Inflammatory macrophage (primary cell): Measurements from ENCODE around the gene SPTAN1.
"Not testable (repeated sequence)": the region's sequence is repeated elsewhere in the genome, so short reads cannot be mapped to it uniquely, and the experiment has no call there.

Source experiments
- DNase-seq, 2 donors: peaks; one replicate each; pipeline ENCODE4 v3.0.0-alpha.2; 2020 to 2022

The SPTAN1 gene

DNA sequence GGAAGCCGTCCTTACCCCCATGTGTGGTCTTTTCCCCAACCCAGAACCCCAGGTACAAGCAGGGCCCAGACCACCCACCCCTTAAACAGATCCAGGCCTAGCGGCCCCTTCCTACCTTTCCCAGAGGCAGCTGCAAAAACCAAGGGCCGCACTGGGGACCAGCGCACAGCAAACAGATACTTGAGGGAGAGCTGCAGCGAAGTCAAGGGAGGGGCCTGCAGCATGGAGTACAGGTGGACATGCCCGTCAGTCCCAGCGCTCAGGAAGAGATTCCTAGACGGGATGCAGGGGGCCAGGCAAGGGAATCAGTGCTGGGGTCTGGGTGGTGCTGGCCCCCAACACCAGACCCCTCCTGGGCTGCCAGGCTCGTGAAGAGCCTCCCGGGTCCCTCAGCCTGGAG lies 81.7 kb downstream of the SPTAN1 start:
- DNase-seq = no peak

DNA sequence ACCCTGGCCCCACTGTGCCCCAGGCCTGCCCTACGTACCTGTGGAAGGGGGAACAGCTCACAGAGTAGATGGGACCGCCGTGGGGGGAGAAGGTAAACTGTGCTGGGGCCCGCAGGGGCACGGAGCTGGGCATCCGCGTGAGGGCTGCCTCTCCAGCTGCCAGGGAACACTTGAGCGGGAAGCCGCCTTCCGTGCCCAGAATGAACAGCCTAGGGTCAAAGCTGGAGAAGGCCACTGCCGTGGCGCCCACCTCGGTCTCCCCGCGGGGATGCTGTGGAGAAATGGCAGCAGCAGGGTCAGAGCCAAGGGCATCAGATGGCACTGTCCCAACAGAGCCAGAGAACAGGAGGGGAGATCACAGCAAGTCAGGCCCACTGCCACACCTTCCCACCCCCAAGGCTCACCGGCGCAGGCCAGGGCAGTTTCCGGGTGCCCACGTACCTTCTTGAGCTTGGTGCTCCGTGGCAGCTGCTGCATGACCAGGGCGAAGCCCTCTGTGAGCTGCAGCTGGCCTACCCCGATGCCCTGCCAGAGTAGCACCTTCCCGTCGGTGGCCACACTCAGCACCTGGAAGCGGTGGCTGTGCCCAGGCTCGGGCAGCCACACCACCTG lies 82.4 kb downstream of the SPTAN1 start:
- no peak for DNase-seq

DNA sequence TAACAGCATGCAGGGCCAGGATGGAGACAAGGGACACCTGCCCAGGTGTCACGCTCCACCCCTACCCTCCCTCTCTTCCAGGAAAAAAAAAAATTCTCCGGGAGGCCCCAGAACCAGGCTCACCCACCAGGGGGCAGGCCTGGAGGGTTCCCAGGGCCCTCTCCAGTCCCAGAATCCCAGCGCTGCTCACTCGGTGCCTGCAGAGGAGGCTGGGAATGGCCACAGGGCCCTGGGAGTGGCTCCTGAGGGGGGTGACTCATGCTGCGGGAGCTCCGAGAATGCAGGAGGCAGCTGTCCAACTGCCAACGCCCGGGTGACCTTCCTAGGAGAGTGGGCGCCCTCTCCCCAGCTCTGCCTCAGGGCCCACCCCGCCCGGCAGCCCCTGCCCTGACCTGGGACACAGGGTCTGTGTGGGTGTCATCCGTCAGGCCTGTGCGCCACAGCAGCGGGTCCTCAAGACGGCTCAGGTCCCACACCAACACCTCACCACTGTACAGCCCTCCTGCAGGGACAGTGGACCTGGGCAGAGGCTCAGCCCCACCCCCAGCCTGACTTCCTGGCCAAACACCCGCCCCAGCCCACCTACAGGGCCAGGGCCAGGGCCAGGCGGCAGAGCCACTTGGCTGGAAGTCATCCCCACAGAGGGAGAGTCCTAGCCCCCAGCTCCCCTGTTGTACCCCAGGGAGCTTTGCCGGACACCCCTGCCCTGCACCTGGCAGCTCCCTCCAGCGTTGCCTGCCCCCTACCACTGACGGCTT lies 83.1 kb downstream of the SPTAN1 start:
- DNase-seq = peak in 1 of 2 donors; percentile 6

DNA sequence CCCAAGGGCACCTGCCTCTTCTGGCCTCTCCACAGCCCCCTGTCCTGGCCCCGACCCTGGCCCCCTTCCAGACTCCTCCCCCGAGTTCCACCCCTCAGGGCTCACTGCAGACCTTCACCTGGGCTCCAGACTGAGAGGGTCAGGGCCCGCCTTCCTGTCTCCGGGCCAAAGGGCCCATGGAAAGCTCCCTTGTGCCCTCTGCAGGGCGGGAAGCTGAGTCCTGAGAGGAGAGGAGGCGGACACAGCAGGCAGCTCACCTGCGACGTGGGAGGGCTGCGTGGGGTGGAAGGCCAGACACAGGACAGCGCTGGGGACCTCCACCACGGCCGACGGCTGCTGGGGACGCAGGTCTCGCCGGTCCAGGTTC lies 83.6 kb downstream of the SPTAN1 start:
- no peak for DNase-seq

DNA sequence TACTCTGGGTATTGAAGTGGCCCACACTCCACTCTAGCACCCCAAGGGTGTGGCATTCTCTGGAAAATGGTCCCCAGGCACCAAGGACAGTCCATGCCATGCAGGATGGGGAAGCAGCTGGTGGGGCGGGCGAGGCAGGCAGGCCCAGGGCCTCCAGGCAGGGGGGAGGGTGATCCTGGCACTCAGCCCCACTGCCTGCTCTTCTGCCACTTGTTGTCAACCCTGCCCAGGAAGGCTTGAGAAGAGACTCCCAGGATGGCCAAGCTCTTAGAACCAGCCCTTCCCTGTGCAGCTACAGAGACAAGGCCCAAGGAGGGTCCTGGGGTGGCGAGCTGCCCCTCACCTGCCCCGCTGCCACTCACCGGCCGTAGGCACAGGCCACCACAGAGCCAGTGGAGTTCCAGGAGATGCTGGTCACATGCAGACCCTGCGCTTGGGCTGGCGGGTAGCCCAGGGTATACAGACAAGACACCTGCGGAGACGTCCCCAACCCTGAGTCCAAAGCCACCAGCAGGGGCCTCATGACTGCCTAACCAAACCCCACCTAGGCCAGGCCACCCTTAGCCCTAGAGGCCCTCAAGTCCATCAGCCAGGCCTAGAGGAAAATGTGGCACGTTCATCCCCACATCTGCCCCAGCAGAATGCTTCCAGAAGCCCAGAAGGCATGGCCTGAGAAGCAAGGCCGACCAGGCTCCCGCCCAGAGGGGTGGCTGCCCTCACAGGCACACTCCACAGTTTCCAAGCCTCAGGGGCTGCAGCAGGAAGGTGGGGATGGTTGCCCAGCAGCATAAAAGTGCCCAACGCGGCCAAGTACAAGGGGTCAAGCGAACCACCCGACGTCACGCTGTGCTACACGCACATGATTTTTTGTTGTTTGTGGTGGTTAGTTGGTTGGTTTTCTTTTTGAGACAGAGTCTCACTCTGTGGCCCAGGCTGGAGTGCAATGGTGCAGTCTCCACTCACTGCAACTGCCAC lies 84.5 kb downstream of the SPTAN1 start:
- DNase-seq = no peak

DNA sequence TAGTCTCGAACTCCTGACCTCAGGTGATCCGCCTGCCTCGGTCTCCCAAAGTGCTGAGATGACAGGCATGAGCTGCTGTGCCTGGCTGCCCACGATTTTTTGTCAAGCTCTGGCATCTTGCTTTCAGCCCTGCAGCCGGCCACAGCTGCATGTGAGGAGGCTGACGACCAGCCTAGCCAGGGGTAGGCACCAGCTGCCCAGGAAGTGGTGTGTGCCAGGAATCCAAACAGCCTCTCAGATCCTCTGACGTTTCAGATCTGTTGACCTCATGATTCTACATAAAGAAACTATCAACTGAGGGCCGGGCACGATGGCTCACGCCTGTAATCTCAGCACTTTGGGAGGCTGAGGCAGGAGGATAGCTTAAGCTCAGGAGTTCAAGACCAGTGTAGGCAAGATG lies 85.3 kb downstream of the SPTAN1 start:
- no peak for DNase-seq

DNA sequence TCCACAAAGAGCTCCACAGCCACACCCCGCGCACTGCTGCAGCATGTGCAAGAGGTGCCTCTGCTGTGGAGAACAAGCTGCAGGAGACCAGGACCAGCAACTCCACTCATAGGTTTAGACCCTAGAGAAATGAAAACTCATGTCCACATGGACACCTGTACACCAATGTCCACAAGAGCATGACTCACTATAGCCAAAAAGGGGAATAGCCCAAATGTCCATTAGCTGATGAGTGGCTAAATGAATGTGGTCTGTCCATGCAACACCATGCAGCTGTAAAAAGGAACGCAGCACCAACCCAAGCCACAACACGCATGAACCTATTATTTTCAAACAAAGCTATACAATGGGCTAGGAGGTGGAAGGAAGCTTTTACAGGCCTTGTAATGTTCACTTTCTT lies 86.2 kb downstream of the SPTAN1 start:
- DNase-seq = peak in 1 of 2 donors; percentile 7

DNA sequence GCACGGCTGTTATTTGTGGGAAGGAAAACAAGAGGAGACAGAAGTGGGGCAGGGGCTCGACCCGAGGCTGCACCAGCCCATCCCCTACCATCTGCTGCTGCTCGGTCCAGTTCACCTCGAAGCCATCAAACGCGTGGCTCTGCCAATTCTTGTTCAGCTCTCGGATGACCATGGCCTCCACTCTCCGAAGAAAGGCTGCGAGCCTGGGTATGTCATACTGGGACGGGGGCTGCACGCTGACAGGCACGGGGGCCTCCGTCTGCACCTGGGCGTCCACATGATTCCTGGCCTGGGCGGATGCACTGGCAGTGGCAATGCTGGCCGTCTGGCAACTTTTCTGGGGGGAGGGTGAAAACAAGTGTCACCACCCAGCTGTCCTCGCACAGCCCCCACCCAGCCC lies 88.2 kb downstream of the SPTAN1 start:
- DNase-seq = no peak

DNA sequence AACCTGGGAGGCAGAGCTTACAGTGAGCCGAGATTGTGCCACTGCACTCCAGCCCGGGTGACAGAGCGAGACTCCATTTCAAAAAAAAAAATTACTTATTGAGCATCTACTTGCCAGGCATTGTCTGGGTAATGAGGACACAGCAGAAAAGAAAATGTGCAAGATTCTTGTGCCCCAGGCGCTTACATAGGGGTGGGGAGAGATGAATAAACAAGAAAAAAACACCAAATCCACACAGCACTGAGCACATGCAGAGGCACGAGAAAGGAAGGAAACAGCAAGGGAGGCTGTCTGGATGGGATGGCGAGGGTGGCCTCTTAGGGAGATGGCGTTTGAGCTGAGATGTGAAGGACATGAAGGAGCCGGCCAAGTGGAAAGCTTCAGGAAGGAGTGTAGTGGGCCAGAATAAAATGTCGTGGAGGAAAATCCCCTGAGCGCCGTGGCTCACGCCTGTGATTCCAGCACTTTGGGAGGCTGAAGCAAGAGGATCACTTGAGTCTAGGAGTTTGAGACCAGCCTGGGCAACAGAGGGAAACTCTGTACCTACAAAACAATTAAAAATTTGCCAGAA lies 90.4 kb downstream of the SPTAN1 start:
- DNase-seq = no peak

DNA sequence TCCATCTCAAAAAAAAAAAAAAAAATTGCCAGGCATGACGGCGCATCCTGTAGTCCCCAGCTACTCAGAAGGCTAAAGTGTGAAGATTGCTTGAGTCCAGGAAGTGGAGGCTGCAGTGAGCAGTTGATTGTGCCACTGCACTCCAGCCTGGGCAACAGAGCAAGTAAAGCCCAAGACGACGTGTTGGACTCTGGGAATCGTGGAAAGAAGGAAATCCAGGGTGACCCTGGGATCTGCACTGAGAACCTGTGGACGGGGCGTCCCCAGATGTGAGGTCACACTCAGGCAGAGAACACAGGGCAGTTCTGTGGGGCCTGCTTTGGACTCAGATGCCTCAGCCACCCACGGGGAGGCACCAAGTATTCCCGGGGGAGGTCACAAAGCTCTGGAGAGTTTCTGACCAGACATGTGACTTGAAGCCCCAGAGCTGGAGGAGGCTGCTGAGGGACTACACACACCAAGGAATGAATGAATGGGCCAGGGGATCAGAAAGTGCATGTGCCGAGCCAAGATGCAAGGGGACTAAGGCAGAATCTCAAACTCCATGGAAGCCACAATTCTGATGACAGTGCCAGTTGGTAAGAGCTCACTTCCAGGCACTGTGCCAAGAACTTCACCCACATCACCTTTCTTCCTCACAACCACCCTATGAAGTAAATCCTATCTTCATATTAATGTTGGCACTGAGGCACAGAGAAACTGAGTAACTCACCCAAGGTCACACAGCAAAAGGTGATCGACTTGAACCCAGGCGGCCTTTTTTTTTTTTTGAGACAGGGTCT lies 91.3 kb downstream of the SPTAN1 start:
- peak in 1 of 2 donors; percentile 38 for DNase-seq

DNA sequence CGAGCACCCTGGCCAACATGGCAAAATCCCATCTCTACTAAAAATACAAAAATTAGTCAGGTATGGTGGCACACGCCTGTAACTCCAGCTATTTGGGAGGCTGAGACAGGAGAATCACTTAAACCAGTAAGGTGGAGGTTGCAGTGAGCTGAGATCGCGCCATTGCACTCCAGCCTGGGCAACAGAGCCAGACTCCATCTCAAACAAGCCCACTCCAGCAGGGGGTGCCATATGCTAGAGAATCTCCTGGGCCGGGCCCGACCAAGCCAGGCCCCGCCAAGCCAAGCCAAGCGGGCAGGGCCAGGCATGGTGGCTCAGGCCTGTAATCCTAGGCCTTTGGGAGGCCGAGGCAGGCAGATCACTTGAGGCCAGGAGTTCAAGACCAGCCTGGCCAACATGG lies 95.8 kb downstream of the SPTAN1 start:
- peak; percentile 61 to 65 for DNase-seq

DNA sequence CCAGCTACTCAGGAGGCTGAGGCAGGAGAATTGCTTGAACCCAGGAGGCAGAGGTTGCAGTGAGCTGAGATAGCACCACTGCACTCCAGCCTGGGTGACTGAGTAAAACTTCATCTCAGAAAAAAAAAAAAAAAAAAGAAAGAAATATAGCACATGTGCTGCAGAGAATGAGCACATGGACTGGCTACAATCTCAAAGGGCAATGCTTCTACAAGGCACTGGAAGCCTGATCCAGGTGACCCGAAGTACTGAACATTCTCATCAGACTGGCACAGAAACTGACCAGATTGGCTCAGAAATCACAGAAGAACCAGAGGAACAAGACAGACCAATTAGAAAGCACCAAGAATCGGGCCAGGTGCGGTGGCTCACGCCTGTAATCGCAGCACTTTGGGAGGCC lies 99.4 kb downstream of the SPTAN1 start:
- DNase-seq = no peak

DNA sequence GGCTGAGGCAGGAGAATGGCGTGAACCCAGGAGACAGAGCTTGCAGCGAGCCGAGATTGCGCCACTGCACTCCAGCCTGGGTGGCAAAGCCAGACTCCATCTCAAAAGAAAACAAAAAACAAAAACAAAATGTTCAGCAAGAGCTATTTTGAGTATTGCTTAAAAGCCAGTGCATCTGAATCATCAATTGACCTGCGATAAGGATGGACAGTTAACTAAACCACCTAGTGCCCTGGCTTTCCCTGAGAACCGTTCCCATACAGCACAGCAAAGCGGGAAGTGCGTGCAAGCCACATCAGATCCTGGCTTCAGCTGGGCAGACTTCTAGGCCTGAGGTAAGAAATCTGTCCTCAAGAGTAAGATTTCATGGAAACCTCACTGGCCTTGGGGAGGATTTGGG lies 101.5 kb downstream of the SPTAN1 start:
- DNase-seq = no peak

DNA sequence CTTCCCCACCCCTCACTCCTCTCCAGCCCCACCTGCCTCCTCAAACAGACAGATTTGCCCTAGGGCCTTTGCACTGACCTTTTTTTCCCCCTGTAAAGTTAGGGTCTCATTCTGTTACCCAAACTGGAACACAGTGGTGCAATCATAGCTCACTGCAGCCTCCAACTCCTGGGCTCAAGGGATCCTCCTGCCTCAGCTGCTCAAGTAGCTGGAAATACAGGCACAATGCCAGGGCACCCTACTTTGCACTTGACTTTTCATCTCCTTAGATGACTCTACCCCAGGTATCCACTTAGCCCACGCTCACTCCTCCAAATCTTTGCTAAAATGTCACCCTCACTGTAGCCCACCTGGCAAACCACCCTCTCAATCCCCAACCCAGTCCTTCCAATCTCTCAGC lies 102.1 kb downstream of the SPTAN1 start:
- no peak for DNase-seq

DNA sequence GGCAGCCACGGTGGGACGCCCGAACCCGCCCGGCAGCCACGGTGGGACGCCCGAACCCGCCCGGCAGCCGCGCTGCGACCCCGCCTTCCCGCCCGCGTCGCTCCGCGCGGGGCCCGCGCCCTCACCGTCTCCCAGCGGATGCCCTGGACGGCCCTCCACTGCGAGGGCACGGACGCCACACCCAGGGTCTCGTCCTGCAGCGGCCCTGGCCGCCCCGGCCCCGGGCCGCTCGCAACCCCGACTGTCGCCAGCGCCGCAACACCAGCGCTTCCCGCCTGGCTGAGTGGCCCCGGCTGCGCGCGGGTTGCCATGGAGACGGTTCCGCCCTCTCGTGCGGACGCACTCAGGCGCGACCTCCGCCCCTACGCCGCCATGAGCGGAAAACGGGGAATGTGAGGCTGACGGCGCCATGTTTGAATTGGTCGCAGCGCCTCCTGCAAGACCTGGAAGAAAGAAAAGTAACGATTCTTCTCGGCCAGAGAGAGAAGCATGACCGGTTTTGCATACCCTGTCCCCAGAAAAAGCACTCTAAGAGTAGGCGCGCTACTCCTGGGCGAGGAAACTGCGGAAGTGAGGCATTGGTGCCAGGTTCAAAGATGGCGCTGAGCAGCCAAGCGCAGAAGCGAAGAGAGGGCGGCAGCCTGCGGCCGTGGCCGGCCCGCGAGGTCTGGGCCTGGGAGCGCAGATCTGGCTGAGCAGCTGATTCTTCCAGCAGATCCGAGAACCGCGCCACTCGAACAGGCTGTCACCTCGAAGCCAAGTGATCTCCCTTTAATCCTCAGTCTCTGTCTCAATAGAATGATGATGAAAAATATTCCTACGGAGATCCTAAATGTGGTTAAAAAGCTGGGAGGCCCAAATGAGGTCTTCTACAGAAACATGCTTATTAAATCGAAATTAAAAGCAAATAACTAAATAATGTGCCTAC lies 104.3 kb downstream of the SPTAN1 start, which contains the start of gene DYNC2I2:
Gene DYNC2I2 (minus strand): TSS at position 432 of the 928 bp plus-strand sequence. CDS start 121 bp downstream, at position 311.
- peak; percentile 94 to 97 for DNase-seq

DNA sequence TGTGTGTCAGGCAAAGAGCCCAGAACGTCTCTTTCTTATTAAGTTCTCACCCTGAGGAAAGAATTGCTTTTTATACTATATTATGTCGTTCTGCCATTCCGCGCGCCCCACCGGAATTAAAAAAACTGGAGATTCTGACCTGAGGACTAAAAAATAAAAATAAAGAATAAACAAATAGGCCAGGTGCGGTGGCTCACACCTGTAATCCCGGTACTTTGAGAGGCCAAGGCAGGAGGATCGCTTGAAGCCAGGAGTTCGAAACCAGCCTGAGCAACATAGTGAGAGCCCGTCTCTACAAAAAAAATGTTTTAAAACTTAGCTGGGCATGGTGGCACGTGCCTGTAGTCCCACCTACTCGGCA lies 104.9 kb downstream of the SPTAN1 start:
- no peak for DNase-seq

DNA sequence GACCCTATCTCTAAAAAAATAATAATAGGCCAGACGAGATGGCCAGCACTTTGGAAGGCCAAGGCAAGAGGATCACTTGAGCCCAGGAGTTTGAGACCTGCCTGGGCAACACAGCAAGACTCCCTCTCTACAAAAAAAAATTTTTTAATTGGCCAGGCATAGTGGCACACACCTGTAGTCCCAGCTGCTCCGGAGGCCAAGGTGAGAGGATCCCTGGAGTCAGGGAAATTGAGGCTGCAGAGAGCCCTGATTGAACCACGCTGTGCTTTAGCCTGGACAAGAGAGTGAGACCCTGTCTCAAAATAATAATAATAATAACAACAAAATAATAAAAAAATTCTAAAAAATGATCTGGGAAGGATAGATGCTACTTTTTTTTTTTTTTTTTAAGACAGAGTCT lies 105.4 kb downstream of the SPTAN1 start:
- no peak for DNase-seq

DNA sequence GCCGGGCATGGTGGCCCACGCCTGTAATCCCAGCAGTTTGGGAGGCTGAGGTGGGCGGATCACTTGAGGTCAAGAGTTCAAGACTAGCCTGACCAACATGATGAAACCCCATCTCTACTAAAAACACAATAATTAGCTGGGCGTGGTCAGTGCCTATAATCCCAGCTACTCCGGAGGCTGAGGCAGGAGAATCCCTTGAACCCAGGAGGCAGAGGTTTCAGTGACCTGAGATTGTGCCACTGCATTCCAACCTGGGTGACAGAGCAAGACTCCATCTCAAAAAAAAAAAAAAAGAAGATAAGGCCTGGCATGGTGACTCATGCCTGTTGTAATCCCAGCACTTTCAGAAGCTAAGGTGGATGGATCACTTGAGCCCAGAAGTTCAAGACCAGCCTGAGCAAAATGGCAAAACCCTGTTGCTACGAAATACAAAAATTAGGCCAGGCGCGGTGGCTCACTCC lies 114.1 kb downstream of the SPTAN1 start:
- not testable (repeated sequence) for DNase-seq

DNA sequence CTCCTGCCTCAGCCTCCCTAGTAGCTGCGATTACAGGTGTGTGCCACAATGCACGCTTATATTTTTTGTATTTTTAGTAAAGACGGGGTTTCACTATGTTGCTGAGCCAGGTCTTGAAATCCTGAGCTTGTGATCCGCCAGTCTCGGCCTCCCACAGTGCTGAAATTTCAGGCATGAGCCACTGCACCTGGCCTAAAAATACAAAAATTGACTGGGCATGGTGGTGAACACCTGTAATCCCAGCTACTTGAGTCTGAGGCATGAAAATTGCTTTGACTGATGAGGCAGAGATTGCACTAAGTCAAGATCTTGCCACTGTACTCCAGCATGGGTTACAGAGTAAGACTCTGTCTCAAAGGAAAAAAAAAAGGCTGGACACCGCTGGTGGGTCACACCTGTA lies 117.4 kb downstream of the SPTAN1 start:
- no peak for DNase-seq

DNA sequence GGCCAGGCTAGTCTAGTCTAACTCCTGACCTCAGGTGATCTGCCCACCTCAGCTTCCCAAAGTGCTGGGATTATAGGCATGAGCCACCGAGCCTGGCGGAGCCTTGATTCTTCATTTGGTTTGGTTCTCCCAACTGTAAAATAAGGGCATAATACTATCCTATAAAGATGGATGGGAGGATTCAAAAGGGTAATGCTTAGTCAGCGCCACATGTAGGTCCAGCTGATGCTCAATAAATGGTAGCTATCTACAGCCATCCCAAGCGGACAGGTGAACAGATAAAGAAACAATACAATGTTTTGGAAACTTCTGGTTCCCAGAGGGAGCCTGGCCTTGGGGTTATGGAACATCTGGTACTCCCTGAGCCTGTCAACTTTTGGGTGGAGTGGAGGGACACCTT lies 123.0 kb downstream of the SPTAN1 start:
- no peak for DNase-seq

DNA sequence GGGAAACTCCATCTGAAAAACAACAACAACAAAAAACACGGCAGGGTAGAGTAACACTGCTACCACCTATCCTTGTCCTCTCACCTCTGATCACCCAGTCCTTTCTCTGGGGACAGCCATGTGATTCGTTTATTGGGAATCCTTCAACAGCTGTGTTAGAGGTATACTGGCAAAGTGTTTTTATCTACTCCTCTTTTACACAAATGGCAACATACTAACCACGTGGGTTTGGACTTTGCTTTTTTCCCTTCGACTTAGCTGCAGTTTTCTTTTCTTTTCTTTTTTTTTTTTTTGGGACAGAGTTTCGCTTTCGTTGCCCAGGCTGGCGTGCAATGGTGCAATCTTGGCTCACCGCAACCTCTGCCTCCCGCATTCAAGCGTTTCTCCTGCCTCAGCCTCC lies 125.4 kb downstream of the SPTAN1 start:
- DNase-seq = no peak
